ENCODE data around the gene MGST3.
"Not testable (repeated sequence)": the region's sequence is repeated elsewhere in the genome, so short reads cannot be mapped to it uniquely, and the experiment has no call there.

GRCh38 chr1:165591391-165591790 is 39.6 kb upstream of the MGST3 start:
- TF ChIP-seq CTCF (IDR thresholded peaks at IDR 0.05); EZH2 (IDR thresholded peaks at IDR 0.05; ENCODE audit: borderline replicate concordance, insufficient read depth, low read depth, low read length, poor library complexity, severe bottlenecking): not testable (repeated sequence)

Data from B cell (primary cell).